DOHH2 (cell line): ENCODE results near the gene SCPEP1.
"Not testable (repeated sequence)": the region's sequence is repeated elsewhere in the genome, so short reads cannot be mapped to it uniquely, and the experiment has no call there.

Source experiments
- CTCF ChIP-seq: fragments of 200-600 bp; sonication (generic); IDR thresholded peaks from one replicate; pipeline ENCODE4 v1.5.1; 2014; ENCODE audit warnings: antibody characterized with exemption, mild to moderate bottlenecking, low read depth, low read length; ENCODE audit not compliant: poor library complexity, severe bottlenecking
- EZH2phosphoT487 ChIP-seq: fragments of 200-600 bp; sonication (generic); IDR thresholded peaks from 2 replicates; pipeline ENCODE4 v1.6.1; 2017; ENCODE audit warnings: borderline replicate concordance, mild to moderate bottlenecking, antibody characterized with exemption, low read length, moderate library complexity, mixed read lengths

GRCh38 chr17:56980526-56980925 is 2.6 kb downstream of the SCPEP1 start:
- TF ChIP-seq CTCF, EZH2phosphoT487: not testable (repeated sequence)
